Hindlimb muscle (tissue), 1 donor: ENCODE measurements around the gene TMEM14A. TPM values are rescaled to one million over a fixed set of nuclear protein-coding genes. Genes with fewer than 3 reads are reported as not detected.
A peak's percentile ranks its signal among the peaks of the same experiment; 100 is the strongest.
"Not testable (repeated sequence)": the region's sequence is repeated elsewhere in the genome, so short reads cannot be mapped to it uniquely, and the experiment has no call there.

ENCODE experiments used
- DNase-seq: peaks from one replicate; pipeline ENCODE4 v3.0.0-alpha.2; 2013
- polyA plus RNA-seq: library from polyadenylated mRNA; unstranded; fragments of 120-200 nt; gene quantifications from one replicate; pipeline ENCODE4 v1.2.1, GENCODE V29; 2013; ENCODE audit not compliant: insufficient read length

TMEM14A gene
- polyA plus RNA-seq, 1 donor: 13.4 TPM

DNA sequence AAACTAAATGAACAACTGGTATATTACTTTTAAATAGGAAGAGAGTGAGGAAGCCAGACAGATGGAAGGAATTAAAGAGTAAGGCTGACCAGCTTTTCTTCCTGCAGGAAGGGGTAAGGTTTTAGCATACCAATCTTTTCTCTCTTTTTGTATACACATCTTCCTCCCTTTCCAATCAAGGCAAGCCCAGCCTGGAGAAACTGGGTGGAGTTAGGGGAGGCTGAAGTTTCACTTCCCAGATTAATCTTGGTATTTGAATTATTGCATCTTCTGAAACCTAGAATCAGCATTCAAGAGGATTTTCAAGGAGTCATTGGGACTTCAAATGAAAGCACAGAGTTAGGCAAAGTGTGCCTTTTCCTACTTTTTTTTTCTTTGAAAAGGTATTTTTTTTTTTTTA, 33.1 kb downstream of the TMEM14A start:
- DNase-seq: no peak

DNA sequence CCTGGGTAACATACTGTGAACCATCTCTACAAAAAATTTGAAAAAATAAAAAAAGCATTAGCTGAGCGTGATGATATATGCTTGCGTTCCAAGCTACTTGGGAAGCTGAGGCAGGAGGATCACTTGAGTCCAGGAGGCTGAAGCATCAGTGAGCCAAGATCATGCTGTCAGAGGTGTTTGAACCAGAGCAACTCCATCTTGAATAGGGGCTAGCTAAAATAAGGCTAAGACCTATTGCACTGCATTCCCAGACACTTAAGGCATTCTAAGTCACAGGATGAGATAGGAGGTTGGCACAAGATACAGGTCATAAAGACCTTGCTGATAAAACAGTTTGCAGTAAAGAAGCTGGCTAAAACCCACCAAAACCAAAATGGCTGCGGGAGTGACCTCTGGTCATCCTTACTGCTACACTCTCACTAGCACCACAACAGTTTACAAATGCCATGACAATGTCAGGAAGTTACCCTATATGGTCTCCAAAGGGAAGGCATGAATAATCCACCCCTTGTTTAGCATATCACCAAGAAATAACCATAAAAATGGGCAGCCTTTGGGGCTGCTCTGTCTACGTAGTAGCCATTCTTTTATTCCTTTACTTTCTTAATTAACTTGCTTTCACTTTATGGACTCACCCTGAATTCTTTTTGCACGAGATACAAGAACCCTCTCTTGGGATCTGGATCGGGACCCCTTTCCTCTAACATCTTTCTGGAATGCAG, 34.0 kb downstream of the TMEM14A start:
- not testable (repeated sequence) for DNase-seq

DNA sequence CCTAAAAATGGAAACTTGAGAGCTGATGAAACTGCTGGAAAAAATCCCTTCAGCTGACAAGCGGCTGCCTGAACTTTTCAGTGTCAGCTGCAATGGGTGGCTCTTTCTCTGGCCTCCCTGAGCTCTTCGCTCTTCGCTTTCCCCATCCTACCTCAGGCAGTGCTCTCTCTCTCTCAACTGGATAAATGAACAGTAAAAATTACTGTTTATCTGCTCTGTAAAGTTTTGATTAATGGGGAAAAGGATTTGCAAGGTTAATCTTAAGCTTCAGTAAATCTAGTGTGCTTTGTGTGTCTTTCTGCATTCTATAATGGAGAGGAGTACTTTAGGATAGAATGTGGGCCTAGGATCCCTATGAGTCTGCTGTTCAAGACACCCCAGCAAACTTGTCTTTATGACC, 35.1 kb downstream of the TMEM14A start:
- no peak for DNase-seq

DNA sequence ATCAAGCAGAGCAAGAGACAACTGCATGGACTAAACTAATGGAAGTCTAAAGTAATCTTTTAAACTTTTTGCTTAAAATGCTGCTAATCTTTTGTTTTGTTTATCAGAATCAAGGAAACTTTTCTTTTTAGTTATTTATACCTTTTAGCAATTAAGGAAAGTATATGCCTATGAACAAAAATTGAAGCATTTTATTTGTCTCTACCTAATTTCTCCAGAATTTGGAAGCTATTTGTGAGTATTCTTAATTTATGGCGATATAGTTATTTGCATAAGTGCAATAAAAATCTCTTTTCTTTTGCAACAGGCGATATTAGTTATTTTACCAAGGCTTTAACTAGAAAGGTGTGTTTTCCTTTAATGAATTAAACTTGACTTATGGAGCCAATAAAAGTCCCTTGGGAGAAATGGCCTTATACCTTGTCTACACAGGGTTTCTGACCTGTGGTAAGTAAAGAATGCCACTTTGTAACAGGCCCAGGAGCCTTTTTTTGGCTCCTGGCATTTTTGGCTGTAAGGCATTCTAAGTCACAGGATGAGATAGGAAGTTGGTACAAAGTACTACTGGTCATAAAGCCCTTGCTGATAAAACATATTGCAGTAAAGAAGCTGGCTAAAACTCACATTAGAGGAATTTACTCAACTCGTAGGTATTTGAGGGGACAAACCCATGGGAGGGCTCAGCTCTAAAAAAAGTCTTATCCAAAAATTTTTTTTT, 37.2 kb downstream of the TMEM14A start:
- DNase-seq: no peak

DNA sequence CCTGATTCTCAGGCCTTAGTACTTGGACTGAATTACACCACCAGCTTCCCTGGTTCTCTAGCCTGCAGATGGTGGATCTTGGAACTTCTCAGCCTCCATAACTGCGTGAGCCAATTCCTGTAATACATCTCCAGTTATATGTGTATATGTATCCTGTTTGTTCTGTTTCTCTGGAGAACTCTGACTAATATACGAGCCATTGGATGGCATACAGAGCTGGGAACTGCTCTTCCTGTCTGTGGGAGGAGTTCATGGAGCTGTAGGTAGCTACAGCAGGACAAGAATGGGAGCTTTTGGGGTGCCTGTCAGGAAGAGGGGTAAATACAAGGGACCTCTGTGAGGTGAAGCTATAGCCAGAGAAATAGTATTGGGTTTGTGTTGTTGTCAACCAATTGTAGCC, 41.2 kb downstream of the TMEM14A start:
- DNase-seq: no peak

DNA sequence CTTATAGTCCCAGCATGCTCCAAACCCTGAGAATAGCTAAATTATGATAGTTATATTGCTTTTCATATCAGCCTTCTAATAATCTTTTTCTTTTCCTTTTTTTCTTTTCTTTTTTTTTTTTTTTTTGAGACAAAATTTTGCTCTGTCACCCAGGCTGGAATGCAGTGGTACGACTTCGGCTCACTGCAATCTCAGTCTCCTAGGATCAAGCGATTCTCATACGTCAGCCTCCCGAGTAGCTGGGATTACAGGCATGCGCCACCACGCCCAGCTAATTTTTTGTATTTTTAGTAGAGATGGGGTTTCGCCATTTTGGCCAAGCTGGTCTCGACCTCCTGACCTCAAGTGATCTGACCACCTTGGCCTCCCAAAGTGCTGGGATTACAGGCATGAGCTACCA, 43.8 kb downstream of the TMEM14A start:
- DNase-seq: not testable (repeated sequence)

DNA sequence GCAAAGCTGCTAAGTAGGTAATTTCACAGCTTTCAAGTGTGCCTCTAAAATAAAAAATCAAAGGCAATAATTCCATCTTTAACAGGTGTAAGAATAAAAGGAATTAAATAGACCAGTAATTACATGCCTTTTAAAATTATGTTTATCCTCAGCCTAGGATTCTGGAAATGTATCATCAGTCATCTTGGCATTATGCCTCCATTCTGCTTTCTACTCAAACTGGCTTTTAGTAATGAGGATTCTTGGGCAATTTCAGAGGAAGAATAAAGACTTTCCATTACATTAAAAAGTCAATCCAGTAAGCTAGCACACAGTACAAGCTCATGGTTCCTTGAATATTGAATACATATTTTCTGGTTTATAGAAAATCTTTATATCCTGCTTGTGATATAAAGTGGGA, 47.6 kb downstream of the TMEM14A start:
- no peak for DNase-seq

DNA sequence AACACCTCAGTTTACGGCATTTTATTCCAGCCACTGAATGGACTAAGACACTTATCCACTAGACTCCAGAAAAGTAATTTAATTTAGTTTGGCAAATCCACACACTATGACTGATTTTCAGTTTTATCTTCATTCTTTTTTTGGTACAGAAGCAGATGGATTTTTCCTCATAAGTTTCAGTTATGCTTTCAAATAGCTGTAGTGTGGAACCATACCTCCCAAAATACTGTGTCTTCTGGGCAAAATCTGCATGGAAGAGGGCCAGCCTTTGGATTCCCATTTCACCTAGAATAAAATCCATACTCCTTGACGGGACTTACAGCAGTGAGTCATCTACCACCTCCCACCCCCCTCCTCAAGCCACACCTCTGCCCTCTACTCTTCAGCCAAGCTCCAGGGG, 49.4 kb downstream of the TMEM14A start:
- DNase-seq: no peak

DNA sequence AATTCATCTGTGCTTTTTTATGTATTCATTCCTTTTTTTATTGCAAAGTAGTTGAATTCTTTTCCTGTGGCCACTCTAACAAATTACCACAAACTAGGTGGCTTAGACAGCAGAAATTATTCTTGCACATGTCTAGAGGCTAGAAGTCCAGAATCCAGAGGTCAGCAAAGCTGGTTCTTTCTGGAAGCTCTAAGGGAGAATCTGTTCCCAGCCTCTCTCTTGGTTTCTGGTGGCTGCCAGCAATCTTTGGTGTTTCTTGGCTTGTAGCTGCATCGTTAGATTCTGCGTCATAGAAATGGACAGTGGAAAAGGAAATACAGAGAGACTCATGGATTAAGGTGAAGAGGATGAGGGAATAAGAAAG, 53.1 kb downstream of the TMEM14A start:
- no peak for DNase-seq

DNA sequence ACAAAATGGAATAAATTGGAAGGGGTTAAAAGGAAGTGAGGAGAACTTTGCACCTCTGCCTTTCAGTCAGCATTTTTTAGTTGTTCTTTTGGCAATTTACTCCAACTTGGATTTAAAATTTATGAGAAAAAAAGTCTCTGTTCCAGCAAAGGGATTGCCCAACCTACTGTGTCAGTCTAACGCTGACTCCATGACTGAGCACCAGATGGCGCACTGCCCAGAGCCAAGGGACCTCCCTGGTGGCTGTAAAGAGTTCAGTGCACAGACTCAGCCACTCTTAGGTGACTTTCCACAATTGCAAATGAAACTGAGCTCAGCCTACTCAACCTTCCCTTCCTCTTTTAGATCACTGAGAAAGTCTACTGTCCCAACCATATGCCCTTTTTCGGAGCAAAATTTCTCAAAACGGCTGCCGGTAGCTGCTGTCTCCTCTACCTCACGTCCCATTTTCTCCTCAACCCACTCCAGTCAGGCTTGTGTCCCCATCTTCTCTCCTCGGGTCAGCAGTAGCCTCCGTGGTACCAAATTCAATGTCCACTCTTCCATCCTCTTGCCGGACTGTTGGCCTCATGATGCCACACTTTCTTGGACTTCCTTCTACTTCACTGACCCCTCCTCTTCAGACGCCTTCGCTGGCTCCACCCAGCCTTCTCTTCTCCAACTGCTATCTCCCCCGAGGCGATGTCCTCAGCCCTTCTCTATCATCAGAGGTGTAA, 53.7 kb downstream of the TMEM14A start:
- peak; percentile 3 for DNase-seq

DNA sequence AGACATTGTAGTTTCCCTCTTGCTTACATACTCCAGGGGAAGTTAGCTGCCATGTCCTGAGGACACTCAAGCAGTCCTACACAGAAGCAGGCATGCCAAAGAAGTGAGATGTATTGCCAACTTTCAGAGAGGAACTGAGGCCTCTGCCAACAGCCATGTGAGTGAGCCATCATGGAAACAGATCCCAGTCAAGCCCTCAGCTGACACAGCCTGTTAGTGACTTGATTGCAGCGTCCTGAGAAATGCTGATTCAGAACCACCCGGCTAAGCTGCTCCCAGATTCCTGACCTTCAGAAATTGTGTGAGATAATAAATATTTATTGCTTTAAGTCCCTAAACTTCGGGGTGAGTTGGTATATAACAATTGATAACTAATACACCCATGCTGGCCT, 54.2 kb downstream of the TMEM14A start:
- no peak for DNase-seq

DNA sequence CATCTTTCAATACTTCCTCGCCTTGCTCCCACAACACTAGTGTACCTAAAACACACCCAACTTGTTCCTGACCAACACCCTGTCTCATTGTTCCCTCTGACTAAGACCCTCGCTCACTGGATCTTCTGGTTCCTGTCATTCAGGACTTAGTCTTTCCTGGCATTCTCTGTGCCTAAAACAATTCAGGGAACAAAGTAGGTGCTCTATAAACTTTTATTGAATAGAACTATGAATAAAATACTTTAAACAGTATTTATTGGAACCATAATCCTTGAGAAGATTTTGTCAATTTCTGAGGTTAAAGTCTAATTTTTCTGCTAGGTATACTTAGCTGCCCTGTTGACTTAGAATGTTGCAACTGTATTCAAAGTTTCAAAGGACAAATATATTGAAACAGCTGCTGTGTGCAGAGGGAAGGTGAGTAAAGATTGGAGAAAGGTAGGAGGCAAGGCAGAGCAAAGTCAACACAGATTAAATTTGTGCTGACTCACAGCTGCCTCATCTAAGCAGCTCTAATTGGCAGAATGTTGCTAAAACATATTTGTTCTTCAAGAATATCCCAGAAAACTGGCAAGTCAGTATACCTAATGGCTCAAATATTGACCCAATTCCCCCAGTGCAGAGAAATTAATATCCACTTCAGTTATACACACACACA, 54.8 kb downstream of the TMEM14A start:
- DNase-seq: no peak

DNA sequence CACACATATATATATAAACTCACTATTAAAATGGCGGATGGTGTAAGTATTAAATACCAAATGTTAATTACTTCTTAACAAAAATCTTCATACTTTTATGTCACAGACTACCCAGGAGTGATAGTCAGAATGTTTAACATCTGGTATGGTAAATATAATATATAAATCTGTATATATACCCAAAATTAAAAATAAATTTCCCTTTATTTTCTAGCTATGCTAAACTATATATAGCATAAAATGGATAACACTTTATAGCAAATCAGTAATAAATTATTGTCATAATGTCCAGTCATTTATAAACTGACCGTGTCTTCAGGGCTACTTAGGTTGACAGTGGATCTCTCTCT, 55.3 kb downstream of the TMEM14A start:
- DNase-seq: no peak

DNA sequence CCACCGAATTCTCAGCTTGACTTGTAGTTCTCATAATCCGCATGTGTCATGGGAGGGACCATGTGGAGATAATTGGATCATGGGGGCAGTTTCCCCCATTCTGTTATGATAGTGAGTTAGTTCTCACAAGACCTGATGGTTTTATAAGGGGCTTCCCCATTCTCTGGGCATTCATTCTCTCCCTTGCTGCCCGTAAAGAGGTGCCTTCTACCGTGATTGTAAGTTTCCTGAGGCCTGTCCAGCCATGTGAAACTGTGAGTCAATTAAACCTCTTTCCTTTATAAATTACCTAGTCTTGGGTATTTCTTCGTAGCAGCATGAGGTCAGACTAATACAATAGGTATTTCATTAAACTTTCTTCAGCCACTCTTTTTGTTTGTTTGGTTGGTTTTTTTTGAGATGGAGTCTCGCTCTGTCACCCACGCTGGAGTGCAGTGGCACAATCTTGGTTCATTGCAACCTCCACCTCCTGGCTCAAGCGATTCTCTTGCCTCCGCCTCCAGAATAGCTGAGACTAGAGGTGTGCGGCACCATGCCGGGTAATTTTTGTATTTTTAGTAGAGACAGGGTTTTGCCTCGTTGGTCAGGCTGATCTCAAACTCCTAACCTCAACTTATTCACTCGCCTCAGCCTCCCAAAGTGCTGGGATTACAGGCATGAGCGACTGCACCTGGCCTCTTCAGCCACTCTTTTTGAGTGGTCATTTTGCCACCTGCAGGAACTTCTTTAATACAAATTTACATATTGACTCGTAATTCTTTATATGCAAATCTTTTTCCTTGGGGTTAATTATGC, 56.0 kb downstream of the TMEM14A start:
- no peak for DNase-seq

DNA sequence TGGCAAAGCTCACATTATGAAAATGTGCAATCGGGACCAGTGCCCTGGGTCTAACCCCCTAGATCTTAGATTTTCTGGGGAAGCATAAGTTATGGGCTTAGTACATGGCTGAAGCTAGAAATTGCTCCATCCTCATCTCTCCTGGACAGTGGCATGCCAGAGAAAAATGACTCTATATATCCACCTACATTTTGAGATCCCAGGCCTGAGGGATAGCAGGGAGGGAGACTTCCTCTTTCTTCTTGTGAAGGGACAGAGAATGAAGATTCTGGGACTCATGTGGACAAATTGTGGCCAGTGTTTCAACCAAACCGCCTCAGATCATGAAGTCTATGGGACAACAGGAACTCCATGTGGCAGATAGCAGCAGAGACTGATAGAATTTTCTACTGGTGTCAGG, 57.0 kb downstream of the TMEM14A start:
- DNase-seq: no peak

DNA sequence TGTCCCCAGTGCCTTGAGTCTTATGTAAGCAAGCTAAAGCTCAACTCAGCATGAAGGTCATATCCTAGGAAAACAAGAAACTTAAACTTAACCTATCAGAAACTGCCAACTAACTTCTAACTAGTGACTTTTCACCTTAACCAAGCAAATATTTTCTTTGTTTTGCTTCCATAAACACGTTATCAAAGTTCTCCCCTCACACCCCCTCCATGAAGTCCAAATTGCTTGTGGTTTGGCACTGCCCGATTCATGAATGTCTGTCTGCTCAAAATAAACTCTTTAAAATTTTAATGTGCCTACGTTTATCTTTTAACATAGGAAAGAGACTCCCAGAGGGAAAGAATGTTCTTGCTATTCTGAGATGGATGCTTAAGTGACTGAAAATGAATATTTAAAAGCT, 57.5 kb downstream of the TMEM14A start:
- no peak for DNase-seq

DNA sequence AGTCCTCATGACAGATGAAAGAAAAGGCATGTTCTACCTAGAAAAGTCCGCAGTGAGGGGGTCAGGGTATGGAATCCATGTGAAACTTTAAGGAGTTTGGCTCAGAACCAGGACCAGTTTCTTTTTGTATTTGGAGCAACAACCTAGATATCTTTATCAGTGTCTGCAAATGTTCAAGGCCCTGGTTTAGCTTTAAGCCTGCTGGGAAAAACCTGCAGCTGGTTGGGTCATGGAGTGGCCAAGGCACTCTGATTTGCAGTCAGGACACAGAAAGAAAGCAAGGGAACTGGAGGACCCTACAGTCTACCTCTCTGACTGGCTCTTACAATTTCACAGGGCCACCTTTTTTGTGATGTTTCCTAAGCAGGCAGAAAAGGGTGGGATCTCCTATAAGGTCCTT, 58.7 kb downstream of the TMEM14A start:
- DNase-seq: no peak

DNA sequence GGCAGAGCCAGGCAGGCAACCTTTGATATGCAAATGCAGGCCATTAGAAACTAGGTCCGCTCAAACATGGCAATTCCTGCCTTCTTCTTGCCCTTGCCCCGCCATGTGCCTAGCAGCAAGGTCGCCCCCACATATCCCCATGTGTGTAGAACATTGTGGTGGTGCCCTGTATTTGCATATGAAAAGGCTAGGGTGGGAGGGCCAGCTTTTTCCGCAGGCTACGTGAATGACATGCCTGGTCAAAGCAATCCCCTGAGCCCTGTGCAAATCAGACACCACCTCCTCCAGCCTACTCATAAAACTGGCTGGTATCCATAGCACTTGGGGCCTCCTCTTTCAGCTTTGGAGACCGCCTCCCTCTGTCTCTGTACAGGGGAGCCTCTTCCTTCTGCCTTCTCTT, 60.8 kb downstream of the TMEM14A start:
- DNase-seq: no peak

DNA sequence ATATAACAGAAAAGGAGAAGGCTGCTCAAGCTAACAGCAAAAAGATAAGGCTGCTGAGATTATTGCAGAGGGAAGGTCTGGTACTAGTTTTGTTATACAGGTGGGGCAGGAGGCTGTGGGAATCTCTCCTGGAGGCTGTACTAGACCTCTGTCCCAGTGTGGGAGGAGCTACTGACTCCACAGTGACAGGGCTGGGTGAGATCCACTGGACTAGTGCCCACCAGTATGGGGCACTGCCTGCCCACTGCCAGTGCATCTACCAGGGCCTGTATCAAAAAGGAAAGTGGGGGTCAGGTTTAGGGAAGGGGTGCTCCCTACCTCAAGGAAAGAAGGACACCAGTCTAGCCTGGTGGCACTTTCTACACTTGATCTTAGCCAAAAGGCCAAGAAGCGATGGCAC, 62.3 kb downstream of the TMEM14A start:
- no peak for DNase-seq

DNA sequence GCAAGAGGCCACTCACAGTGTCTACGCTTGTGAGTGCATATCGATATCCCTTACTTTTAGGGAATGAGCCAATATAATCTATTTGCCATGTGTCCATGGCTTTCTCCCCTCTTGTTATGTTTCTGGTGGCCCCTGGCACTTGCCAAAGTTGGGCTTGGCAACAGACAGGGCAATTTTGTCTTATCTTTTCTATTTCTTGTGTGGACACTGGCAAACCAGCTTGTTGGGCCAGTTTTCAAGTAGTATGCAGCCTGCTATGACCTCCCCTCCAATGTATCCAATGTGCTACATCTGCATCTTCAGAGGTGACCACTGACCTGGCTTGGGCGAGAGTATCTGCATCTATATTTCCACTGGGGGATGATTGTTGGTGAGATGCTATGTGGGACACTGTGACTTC, 63.2 kb downstream of the TMEM14A start:
- no peak for DNase-seq

DNA sequence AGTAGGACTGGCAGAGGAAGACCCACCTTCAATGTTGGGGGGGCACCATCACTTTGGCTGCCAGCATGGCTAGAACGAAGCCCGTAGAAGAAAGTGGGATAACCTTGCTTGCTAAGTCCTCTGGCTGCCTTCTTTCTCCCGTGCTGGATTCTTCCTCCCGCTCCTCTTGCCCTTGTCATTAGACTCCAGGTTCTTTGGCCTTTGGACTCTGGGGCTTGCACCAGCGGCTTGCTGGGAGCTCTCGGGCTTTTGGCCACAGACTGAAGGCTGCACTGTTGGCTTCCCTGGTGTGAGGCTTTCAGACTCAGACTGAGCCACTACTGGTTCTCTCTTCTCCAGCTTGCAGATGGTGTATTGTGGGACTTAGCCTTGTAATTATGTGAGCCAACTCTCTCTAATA, 64.2 kb downstream of the TMEM14A start:
- no peak for DNase-seq

DNA sequence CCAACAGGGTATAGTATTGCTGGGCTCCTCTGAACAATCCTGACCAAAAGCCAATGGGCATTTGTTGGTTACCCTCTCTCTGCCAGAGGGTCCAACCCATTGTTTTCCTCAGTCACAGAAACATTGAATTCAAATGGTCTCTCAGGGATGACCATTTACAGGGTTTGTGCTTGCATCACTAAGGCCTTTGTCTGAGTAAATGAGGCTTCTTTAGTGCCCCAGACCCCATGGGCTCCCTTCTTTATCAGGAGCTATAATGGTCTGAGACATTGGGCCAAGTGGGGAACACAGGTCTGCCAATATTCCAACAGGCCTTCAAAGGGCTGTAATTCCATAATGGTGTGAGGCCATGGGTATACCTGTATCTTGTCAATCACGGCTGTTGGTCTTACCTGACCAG, 65.2 kb downstream of the TMEM14A start:
- no peak for DNase-seq
